HepG2 (cell line): ENCODE data around the gene PPP1R13L. TPM values are rescaled to one million over a fixed set of nuclear protein-coding genes. Genes with fewer than 3 reads are reported as not detected.

Source experiments
- CHCHD3 ChIP-seq: sonication (generic); formaldehyde crosslinking; IDR thresholded peaks from 2 replicates; pipeline ENCODE4 v1.8.0; 2022; ENCODE audit warnings: mild to moderate bottlenecking, missing genetic modification reagents, moderate library complexity
- HDAC6 ChIP-seq: fragments of 200-600 bp; sonication (generic); IDR thresholded peaks from 2 replicates; pipeline ENCODE4 v1.7.0; 2017; ENCODE audit warnings: mild to moderate bottlenecking, antibody characterized with exemption, low read length, low read depth
- HNF4A ChIP-seq: sonication (generic); formaldehyde crosslinking; IDR thresholded peaks from 2 replicates; pipeline ENCODE4 v1.4.0; 2020; ENCODE audit warnings: missing genetic modification reagents
- HNRNPK ChIP-seq: fragments of 200-400 bp; formaldehyde crosslinking; IDR thresholded peaks from 2 replicates; pipeline ENCODE4 v1.6.1; 2018; ENCODE audit warnings: low read length, low read depth, moderate library complexity, mild to moderate bottlenecking; ENCODE audit not compliant: poor library complexity, severe bottlenecking
- KDM5A ChIP-seq: fragments of 200-600 bp; sonication (generic); IDR thresholded peaks from 2 replicates; pipeline ENCODE4 v1.7.0; 2018; ENCODE audit warnings: antibody characterized with exemption, mild to moderate bottlenecking, low read length, borderline replicate concordance
- MIER2 ChIP-seq: IDR thresholded peaks from 2 replicates; pipeline ENCODE4 v1.6.1; 2016; ENCODE audit warnings: missing biosample characterization, missing genetic modification reagents
- MTA3 ChIP-seq: sonication (generic); formaldehyde crosslinking; IDR thresholded peaks from 2 replicates; pipeline ENCODE4 v1.4.0; 2020; ENCODE audit warnings: missing genetic modification reagents
- MTF2 ChIP-seq: sonication (generic); formaldehyde crosslinking; IDR thresholded peaks from 2 replicates; pipeline ENCODE4 v1.5.0; 2020; ENCODE audit warnings: missing genetic modification reagents, borderline replicate concordance
- NPAS2 ChIP-seq: sonication (generic); formaldehyde crosslinking; IDR thresholded peaks from 2 replicates; pipeline ENCODE4 v1.8.0; 2022; ENCODE audit warnings: mild to moderate bottlenecking, missing genetic modification reagents, borderline replicate concordance
- RFXAP ChIP-seq: sonication (generic); formaldehyde crosslinking; IDR thresholded peaks from 2 replicates; pipeline ENCODE4 v1.4.0; 2020; ENCODE audit warnings: missing genetic modification reagents, borderline replicate concordance
- SMYD3 ChIP-seq: sonication (generic); formaldehyde crosslinking; IDR thresholded peaks from 2 replicates; pipeline ENCODE4 v1.8.1; 2023; ENCODE audit warnings: mild to moderate bottlenecking, missing genetic modification reagents
- ZKSCAN8 ChIP-seq: IDR thresholded peaks from 2 replicates; pipeline ENCODE4 v1.6.1; 2016; ENCODE audit warnings: borderline replicate concordance, missing genetic modification reagents, missing compliant biosample characterization
- ZNF329 ChIP-seq: sonication (generic); formaldehyde crosslinking; IDR thresholded peaks from 2 replicates; pipeline ENCODE4 v1.9.0; 2021; ENCODE audit warnings: low read depth, mild to moderate bottlenecking, missing genetic modification reagents
- ZNF337 ChIP-seq: sonication (generic); formaldehyde crosslinking; IDR thresholded peaks from 2 replicates; pipeline ENCODE4 v1.5.1; 2020; ENCODE audit warnings: missing genetic modification reagents, low read depth, mild to moderate bottlenecking, borderline replicate concordance
- ZNF598 ChIP-seq: sonication (generic); formaldehyde crosslinking; IDR thresholded peaks from 2 replicates; pipeline ENCODE4 v1.5.1; 2020; ENCODE audit warnings: mild to moderate bottlenecking, missing genetic modification reagents, borderline replicate concordance
- ZNF75D ChIP-seq: sonication (generic); formaldehyde crosslinking; IDR thresholded peaks from 2 replicates; pipeline ENCODE4 v1.8.1; 2023; ENCODE audit warnings: missing genetic modification reagents, mild to moderate bottlenecking, borderline replicate concordance
- polyA plus RNA-seq, 8 experiments: library from polyadenylated mRNA; depleted of rRNA in 3 of 8; stranded (reverse) in 7 of 8; unstranded in 1 of 8; fragments of >200 nt; fragmentation: Illumina TruSeq in 4 of 8; extraction: Trizol in 4 of 8; gene quantifications; 2 replicates each; pipeline versions ENCODE4 v1.2.1 to v1.2.3, GENCODE V29; 2011 to 2016; ENCODE audit warnings: low read depth in 4 of 8, missing spikeins in 1 of 8, mixed read lengths in 1 of 8; ENCODE audit not compliant: insufficient read depth in 1 of 8
- total RNA-seq, 5 experiments: library from RNA; depleted of rRNA; stranded (reverse); fragments of >200 nt; fragmentation: Illumina TruSeq; extraction: Trizol; gene quantifications; 2 replicates each; pipeline ENCODE4 v1.2.3, GENCODE V29; 2016; ENCODE audit warnings: low read depth in 1 of 5
- TF ChIP-seq, protein P1 (sequence below): sonication (generic); formaldehyde crosslinking; IDR thresholded peaks from 2 replicates; pipeline ENCODE4 v1.5.0; 2020; ENCODE audit warnings: mild to moderate bottlenecking, missing genetic modification reagents
- TF ChIP-seq, protein P2 (sequence below), 2 experiments: sonication (generic) in 1 of 2; formaldehyde crosslinking in 1 of 2; IDR thresholded peaks; 2 replicates each; pipeline versions ENCODE4 v1.4.0 to v1.6.1; 2016 to 2020; ENCODE audit warnings: borderline replicate concordance in 1 of 2, low read depth in 1 of 2, mild to moderate bottlenecking in 1 of 2, missing genetic modification reagents in 1 of 2
- TF ChIP-seq, protein P3 (sequence below): sonication (generic); formaldehyde crosslinking; conservative IDR thresholded peaks from 2 replicates; pipeline ENCODE4 v1.4.0; 2020; ENCODE audit warnings: missing genetic modification reagents

Gene PPP1R13L
- total and polyA plus RNA-seq, 2 of the 13 experiments (the other 11 are each of a cell fraction or from before 2014, with no cell fraction given), result 1.3 to 6.6 TPM

DNA sequence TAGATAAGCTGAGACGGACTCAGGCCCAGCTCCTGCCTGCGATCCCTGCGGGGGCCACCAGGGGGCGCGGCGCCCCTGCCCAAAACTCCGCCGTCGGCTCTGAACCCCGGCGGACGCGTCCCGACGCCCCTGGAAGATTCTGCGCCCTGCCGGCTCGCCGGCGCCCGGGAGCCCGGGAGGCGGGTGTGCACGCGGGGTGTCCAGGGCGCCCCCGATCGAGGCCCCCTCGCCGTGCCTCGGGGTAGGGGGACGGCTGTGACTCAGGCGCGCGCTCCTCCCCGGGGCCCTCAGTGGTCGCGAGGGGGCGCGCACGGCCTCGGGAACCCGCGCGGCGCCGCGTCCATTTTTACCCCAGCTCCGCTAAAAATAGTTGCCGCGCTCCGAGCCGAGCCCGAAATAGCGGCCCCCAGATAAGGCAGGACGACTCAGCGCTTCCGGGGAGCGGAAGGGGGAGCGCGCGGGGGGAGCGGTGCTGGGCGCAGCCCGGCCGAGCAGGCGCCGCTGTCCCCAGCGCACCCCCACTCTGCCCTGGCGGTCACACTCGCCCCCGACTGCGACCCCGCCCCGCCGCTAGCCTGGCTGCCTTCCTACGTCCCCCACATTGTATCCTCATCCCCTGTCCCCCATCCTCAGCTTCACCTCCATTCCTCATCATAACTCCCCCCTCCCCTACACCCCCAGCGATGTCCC lies 34.8 kb upstream of the PPP1R13L start (continued):
- TF ChIP-seq, protein P1, sequence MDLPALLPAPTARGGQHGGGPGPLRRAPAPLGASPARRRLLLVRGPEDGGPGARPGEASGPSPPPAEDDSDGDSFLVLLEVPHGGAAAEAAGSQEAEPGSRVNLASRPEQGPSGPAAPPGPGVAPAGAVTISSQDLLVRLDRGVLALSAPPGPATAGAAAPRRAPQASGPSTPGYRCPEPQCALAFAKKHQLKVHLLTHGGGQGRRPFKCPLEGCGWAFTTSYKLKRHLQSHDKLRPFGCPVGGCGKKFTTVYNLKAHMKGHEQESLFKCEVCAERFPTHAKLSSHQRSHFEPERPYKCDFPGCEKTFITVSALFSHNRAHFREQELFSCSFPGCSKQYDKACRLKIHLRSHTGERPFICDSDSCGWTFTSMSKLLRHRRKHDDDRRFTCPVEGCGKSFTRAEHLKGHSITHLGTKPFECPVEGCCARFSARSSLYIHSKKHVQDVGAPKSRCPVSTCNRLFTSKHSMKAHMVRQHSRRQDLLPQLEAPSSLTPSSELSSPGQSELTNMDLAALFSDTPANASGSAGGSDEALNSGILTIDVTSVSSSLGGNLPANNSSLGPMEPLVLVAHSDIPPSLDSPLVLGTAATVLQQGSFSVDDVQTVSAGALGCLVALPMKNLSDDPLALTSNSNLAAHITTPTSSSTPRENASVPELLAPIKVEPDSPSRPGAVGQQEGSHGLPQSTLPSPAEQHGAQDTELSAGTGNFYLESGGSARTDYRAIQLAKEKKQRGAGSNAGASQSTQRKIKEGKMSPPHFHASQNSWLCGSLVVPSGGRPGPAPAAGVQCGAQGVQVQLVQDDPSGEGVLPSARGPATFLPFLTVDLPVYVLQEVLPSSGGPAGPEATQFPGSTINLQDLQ, result no peak
- no peak for TF ChIP-seq HDAC6
- 0 out of 2 replicates have a peak, but pooled peaks have one; percentile 43 for TF ChIP-seq ZNF337
- no peak for TF ChIP-seq MIER2
- no peak for TF ChIP-seq ZNF329
- TF ChIP-seq, protein P2, sequence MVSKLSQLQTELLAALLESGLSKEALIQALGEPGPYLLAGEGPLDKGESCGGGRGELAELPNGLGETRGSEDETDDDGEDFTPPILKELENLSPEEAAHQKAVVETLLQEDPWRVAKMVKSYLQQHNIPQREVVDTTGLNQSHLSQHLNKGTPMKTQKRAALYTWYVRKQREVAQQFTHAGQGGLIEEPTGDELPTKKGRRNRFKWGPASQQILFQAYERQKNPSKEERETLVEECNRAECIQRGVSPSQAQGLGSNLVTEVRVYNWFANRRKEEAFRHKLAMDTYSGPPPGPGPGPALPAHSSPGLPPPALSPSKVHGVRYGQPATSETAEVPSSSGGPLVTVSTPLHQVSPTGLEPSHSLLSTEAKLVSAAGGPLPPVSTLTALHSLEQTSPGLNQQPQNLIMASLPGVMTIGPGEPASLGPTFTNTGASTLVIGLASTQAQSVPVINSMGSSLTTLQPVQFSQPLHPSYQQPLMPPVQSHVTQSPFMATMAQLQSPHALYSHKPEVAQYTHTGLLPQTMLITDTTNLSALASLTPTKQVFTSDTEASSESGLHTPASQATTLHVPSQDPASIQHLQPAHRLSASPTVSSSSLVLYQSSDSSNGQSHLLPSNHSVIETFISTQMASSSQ (IDR thresholded peaks at IDR 0.05; ENCODE audit: low read depth), result no peak
- TF ChIP-seq, protein P2 (CRISPR knock-in tag; IDR thresholded peaks at IDR 0.05; ENCODE audit: borderline replicate concordance), result no peak
- TF ChIP-seq ZNF75D (CRISPR knock-in tag), result no peak
- no peak for TF ChIP-seq NPAS2
- TF ChIP-seq MTF2 (CRISPR knock-in tag), result no peak
- no peak for TF ChIP-seq MTA3 (CRISPR knock-in tag)
- TF ChIP-seq ZKSCAN8, result no peak
- TF ChIP-seq, protein P3, sequence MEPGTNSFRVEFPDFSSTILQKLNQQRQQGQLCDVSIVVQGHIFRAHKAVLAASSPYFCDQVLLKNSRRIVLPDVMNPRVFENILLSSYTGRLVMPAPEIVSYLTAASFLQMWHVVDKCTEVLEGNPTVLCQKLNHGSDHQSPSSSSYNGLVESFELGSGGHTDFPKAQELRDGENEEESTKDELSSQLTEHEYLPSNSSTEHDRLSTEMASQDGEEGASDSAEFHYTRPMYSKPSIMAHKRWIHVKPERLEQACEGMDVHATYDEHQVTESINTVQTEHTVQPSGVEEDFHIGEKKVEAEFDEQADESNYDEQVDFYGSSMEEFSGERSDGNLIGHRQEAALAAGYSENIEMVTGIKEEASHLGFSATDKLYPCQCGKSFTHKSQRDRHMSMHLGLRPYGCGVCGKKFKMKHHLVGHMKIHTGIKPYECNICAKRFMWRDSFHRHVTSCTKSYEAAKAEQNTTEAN (CRISPR knock-in tag), result 0 out of 2 replicates have a peak, but pooled peaks have one; percentile 17
- no peak for TF ChIP-seq RFXAP (CRISPR knock-in tag)
- TF ChIP-seq HNRNPK, result peak; percentile 97
- 0 out of 2 replicates have a peak, but pooled peaks have one; percentile 18 for TF ChIP-seq CHCHD3
- TF ChIP-seq KDM5A, result no peak
- TF ChIP-seq HNF4A (CRISPR knock-in tag), result no peak
- 0 out of 2 replicates have a peak, but pooled peaks have one; percentile 5 for TF ChIP-seq ZNF598 (CRISPR knock-in tag)
- no peak for TF ChIP-seq SMYD3
